ENCODE data around the gene TNS4.

DNA sequence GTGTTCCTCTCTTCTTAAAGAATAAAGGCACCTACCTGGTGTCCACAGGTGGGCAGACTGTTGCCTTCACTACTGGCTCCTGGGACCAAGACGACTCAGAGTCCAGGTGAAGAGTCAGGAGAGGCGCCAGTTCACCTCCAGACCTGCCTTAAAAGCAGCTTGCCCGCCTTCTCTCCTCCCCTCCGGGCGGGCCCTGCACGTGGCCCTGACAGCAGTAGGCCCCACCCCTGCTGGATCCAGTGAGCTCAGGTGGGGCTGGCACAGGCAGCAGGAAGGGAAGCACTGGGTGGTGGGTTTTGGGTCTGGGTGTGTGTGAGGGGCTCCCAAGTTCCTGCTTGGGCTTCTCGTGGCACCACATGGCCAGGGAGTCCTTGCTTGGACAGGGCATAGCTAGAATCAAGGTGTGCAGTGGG is at the start of gene TNS4:
- no peak for TF ChIP-seq FOXM1 (IDR thresholded peaks at IDR 0.05; ENCODE audit: borderline replicate concordance, low read depth)
- no peak for TF ChIP-seq CREB1 (IDR thresholded peaks at IDR 0.05; ENCODE audit: low read depth)
- no peak for TF ChIP-seq EP300 (IDR thresholded peaks at IDR 0.05; ENCODE audit: borderline replicate concordance)
- TF ChIP-seq EGR1 (IDR thresholded peaks at IDR 0.05) = no peak
- TF ChIP-seq, protein P1, sequence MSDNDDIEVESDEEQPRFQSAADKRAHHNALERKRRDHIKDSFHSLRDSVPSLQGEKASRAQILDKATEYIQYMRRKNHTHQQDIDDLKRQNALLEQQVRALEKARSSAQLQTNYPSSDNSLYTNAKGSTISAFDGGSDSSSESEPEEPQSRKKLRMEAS (IDR thresholded peaks at IDR 0.05) = peak; percentile 88
- TF ChIP-seq, protein P2, sequence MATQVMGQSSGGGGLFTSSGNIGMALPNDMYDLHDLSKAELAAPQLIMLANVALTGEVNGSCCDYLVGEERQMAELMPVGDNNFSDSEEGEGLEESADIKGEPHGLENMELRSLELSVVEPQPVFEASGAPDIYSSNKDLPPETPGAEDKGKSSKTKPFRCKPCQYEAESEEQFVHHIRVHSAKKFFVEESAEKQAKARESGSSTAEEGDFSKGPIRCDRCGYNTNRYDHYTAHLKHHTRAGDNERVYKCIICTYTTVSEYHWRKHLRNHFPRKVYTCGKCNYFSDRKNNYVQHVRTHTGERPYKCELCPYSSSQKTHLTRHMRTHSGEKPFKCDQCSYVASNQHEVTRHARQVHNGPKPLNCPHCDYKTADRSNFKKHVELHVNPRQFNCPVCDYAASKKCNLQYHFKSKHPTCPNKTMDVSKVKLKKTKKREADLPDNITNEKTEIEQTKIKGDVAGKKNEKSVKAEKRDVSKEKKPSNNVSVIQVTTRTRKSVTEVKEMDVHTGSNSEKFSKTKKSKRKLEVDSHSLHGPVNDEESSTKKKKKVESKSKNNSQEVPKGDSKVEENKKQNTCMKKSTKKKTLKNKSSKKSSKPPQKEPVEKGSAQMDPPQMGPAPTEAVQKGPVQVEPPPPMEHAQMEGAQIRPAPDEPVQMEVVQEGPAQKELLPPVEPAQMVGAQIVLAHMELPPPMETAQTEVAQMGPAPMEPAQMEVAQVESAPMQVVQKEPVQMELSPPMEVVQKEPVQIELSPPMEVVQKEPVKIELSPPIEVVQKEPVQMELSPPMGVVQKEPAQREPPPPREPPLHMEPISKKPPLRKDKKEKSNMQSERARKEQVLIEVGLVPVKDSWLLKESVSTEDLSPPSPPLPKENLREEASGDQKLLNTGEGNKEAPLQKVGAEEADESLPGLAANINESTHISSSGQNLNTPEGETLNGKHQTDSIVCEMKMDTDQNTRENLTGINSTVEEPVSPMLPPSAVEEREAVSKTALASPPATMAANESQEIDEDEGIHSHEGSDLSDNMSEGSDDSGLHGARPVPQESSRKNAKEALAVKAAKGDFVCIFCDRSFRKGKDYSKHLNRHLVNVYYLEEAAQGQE (IDR thresholded peaks at IDR 0.05; ENCODE audit: low read depth) = no peak
- TF ChIP-seq TEAD4 (IDR thresholded peaks at IDR 0.05) = no peak
- no peak for TF ChIP-seq RAD21 (IDR thresholded peaks at IDR 0.05; ENCODE audit: low read depth)
